ENCODE results near the gene P2RY6. TPM values are rescaled to one million over a fixed set of nuclear protein-coding genes. Genes with fewer than 3 reads are reported as not detected.

P2RY6 gene
- total and polyA plus RNA-seq, 2 of the 8 experiments (the other 6 are each of a cell fraction or from before 2014, with no cell fraction given), result 0.15 TPM; not detected in 1

DNA sequence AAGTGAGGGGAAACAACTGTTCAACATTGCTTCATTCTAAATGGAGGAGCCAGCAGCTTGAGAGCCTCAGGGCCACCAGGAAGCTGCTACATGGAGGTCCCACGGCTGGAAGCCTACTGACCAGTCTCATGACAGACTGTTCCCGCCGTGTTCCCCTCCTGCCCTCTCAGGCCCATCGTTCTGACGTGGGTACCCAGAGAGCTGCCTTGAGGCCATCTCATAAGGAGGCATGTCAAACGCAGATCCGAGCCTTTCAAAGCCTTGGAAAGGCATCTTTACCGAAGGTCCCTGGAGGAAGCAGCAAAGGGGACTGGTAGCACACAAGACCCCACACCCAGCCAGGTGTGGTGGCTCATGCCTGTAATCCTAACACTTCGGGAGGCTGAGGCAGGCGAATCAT is 27.6 kb downstream of the P2RY6 start:
- POLR2A ChIA-PET (ENCODE audit: partially characterized antibody), result no interaction called here
- DNase-seq (ENCODE audit: low read depth in 1 of 2, low spot score in 2 of 2) (no peak), FAIRE-seq (no peak)
- no peaks in the 10 kb centered on the region for H3K9me3 ChIP-seq (ENCODE audit: insufficient read depth in 2 of 2, low read depth in 1 of 2, low read length in 1 of 2)
- no peak overlapping the region for H3K18ac ChIP-seq (ENCODE audit: extremely low read depth, low read length)
- no peak overlapping the region for H4K8ac ChIP-seq (ENCODE audit: extremely low read depth, insufficient read depth, low read length)
- peaks cover 0 to 6% (median 4%) of the 10 kb centered on the region in 4 experiments; a peak in 3 of 7 replicates for H3K27me3 ChIP-seq (replicated peaks in 1 of 4; ENCODE audit: control insufficient read depth in 3 of 4, extremely low read depth in 1 of 4, insufficient read depth in 3 of 4, low read length in 3 of 4)
- no peak for TF ChIP-seq FOSL1 (IDR thresholded peaks at IDR 0.05; ENCODE audit: insufficient read depth, low read depth, low read length)
- TF ChIP-seq ZNF274 (IDR thresholded peaks at IDR 0.05; ENCODE audit: borderline replicate concordance, extremely low read depth, low read length), result no peak
- TF ChIP-seq RXRA (IDR thresholded peaks at IDR 0.05; ENCODE audit: insufficient read depth, low read depth, low read length), result no peak
- no peak for TF ChIP-seq CHD2 (IDR thresholded peaks at IDR 0.05; ENCODE audit: low read length)
- no peak for TF ChIP-seq SIRT6 (IDR thresholded peaks at IDR 0.05; ENCODE audit: low read length)
- CTCF ChIA-PET (ENCODE audit: partially characterized antibody), result interaction anchor here (0.6 to 19.0 kb wide), 15 partner anchors 11 to 524 kb away, joined by 3 to 233 read pairs (median 11); partner anchors contain the start of gene ARHGEF17
- no peak overlapping the region for H2BK12ac ChIP-seq (ENCODE audit: low read depth, low read length)
- no peaks in the 10 kb centered on the region for H3K36me3 ChIP-seq (ENCODE audit: control insufficient read depth in 2 of 4, insufficient read depth in 4 of 4, low read length in 3 of 4)
- H2AFZ ChIP-seq (ENCODE audit: low read length), result no peak overlapping the region
- WGBS, 2 experiments (ENCODE audit: extremely low coverage in 1 of 2, insufficient coverage in 1 of 2, insufficient read length in 1 of 2, insufficient replicate concordance in 2 of 2, low coverage in 1 of 2, low lambda C conversion rate in 2 of 2, missing lambda C conversion rate in 1 of 2), result 98% methylated on average over 10 of the region's 10 CpGs; no CpG with 5 or more reads in 1 of the 2 experiments
- no peak overlapping the region for H2BK20ac ChIP-seq (ENCODE audit: low read length)
- H4K91ac ChIP-seq (replicated peaks; ENCODE audit: insufficient read length, low read length), result no peak overlapping the region
- H3K27ac ChIP-seq (ENCODE audit: low read depth, low read length), result no peak overlapping the region
- H3K4me3 ChIP-seq (ENCODE audit: extremely low read depth in 1 of 4, insufficient read depth in 2 of 4, low read depth in 3 of 4, low read length in 4 of 4), result no peak overlapping the region
- H3K14ac ChIP-seq (ENCODE audit: insufficient read length), result no peak overlapping the region
- H3K9ac ChIP-seq (replicated peaks in 1 of 4; ENCODE audit: extremely low read depth in 1 of 4, low read depth in 3 of 4, low read length in 3 of 4), result no peak overlapping the region
- no peaks in the 10 kb centered on the region for H3K79me1 ChIP-seq (ENCODE audit: low read depth, low read length)
- H2BK5ac ChIP-seq (ENCODE audit: low read depth, low read length), result no peak overlapping the region
- no peak overlapping the region for H2BK120ac ChIP-seq (replicated peaks; ENCODE audit: low read depth, low read length)
- peaks cover 2% of the 10 kb centered on the region; the same call in 1 of the 2 replicates for H3K23me2 ChIP-seq (ENCODE audit: low read depth, low read length)
- peaks cover 0 to 2% of the 10 kb centered on the region in 2 experiments for H4K20me1 ChIP-seq (replicated peaks in 1 of 2; ENCODE audit: control insufficient read depth in 1 of 2, insufficient read depth in 2 of 2, low read length in 2 of 2)
- no peak overlapping the region for H3K4ac ChIP-seq (replicated peaks; ENCODE audit: insufficient read length, low read depth, low read length)
- no peak overlapping the region for H3K23ac ChIP-seq (ENCODE audit: insufficient read length)
- no peak overlapping the region for H3K56ac ChIP-seq (replicated peaks; ENCODE audit: insufficient read length, low read depth, low read length)
- H2BK15ac ChIP-seq (ENCODE audit: low read length), result no peak overlapping the region
- H2AK5ac ChIP-seq (ENCODE audit: low read depth, low read length), result no peak overlapping the region
- H3K4me1 ChIP-seq (replicated peaks in 1 of 4; ENCODE audit: control insufficient read depth in 3 of 4, insufficient read depth in 4 of 4, low read length in 3 of 4), result peaks cover 0 to 3% (median 2%) of the 10 kb centered on the region in 4 experiments; a peak in 3 of 7 replicates
- H3K4me2 ChIP-seq (ENCODE audit: insufficient read depth in 1 of 2, low read depth in 2 of 2, low read length in 2 of 2), result no peak overlapping the region
- H3K79me2 ChIP-seq (ENCODE audit: control insufficient read depth in 1 of 2, insufficient read depth in 2 of 2, low read length in 2 of 2), result no peaks in the 10 kb centered on the region
- no peak overlapping the region for H4K5ac ChIP-seq (ENCODE audit: insufficient read length, low read depth, low read length)

Measured in H1 (cell line).